ENCODE results near the gene ZNF185.
"Not testable (repeated sequence)": the region's sequence is repeated elsewhere in the genome, so short reads cannot be mapped to it uniquely, and the experiment has no call there.

Gene ZNF185

GRCh38 chrX:152907084-152907651 is 9.3 kb downstream of the ZNF185 start:
- Histone ChIP-seq H3K4me3 (ENCODE audit: low read length) (no peak overlapping the region), H3K4me2 (ENCODE audit: low read length) (no peak overlapping the region), H3K27ac (ENCODE audit: low read depth, low read length) (no peak overlapping the region), H3K27me3 (ENCODE audit: insufficient read depth, low read length, poor library complexity) (no peaks in the 10 kb centered on the region), H3K79me1 (ENCODE audit: low read length) (no peaks in the 10 kb centered on the region), H3K18ac (ENCODE audit: low read length) (no peak overlapping the region), H3K36me3 (ENCODE audit: control insufficient read depth, insufficient read depth, low read length) (no peaks in the 10 kb centered on the region), H4K5ac (ENCODE audit: low read length) (no peak overlapping the region), H4K8ac (ENCODE audit: low read depth, low read length) (no peak overlapping the region), H3K23ac (ENCODE audit: low read length) (no peak overlapping the region), H3K4ac (ENCODE audit: low read depth, low read length) (no peak overlapping the region), H3K9ac (ENCODE audit: low read length) (no peak overlapping the region), H3K4me1 (ENCODE audit: control insufficient read depth, low read depth, low read length) (no peaks in the 10 kb centered on the region), H2BK15ac (replicated peaks; ENCODE audit: low read depth) (no peak overlapping the region), H2BK120ac (ENCODE audit: low read depth, low read length) (no peak overlapping the region), H2BK5ac (ENCODE audit: low read length) (no peak overlapping the region), H3K79me2 (ENCODE audit: control insufficient read depth, insufficient read depth, low read length) (no peaks in the 10 kb centered on the region), H3K56ac (ENCODE audit: low read length) (no peak overlapping the region), H2AK5ac (ENCODE audit: low read length) (no peak overlapping the region)
- WGBS (ENCODE audit: extremely low coverage, insufficient coverage, low lambda C conversion rate), result no CpG with 5 or more reads among the region's 17 CpGs
- DNase-seq, result peak; percentile 92

DNA sequence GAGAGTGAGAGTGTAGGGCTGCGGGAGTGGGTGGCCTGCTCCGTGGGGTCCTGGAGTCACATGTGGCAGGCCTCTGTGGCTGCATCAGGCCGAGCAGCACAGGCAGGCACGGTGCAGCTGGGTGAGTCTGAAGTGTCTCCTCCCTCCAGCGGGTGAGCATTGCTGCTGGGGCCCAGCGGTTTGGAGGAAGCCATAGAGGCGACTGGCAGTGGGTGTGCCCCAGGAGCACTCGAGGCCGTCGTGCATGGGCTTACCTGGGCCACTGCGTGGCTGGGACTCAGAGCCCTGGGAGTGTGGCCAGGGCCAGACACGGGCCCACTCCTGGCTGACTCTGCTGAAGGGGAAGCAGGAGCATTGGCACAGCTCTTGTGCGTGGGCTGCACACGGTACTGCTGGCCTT is 10.6 kb downstream of the ZNF185 start:
- no peak overlapping the region for H3K23ac ChIP-seq (ENCODE audit: low read length)
- no peak overlapping the region for H3K27ac ChIP-seq (ENCODE audit: low read depth, low read length)
- H3K36me3 ChIP-seq (ENCODE audit: control insufficient read depth, insufficient read depth, low read length), result no peaks in the 10 kb centered on the region
- H3K79me2 ChIP-seq (ENCODE audit: control insufficient read depth, insufficient read depth, low read length), result no peaks in the 10 kb centered on the region
- no peak overlapping the region for H2BK15ac ChIP-seq (replicated peaks; ENCODE audit: low read depth)
- H3K27me3 ChIP-seq (ENCODE audit: insufficient read depth, low read length, poor library complexity), result no peaks in the 10 kb centered on the region
- no peak overlapping the region for H3K56ac ChIP-seq (ENCODE audit: low read length)
- no peak overlapping the region for H3K9ac ChIP-seq (ENCODE audit: low read length)
- no peak overlapping the region for H3K18ac ChIP-seq (ENCODE audit: low read length)
- no peak overlapping the region for H3K4me3 ChIP-seq (ENCODE audit: low read length)
- WGBS (ENCODE audit: extremely low coverage, insufficient coverage, low lambda C conversion rate), result no CpG with 5 or more reads among the region's 14 CpGs
- H3K79me1 ChIP-seq (ENCODE audit: low read length), result no peaks in the 10 kb centered on the region
- H4K8ac ChIP-seq (ENCODE audit: low read depth, low read length), result no peak overlapping the region
- no peak overlapping the region for H4K5ac ChIP-seq (ENCODE audit: low read length)
- no peak overlapping the region for H2AK5ac ChIP-seq (ENCODE audit: low read length)
- H2BK120ac ChIP-seq (ENCODE audit: low read depth, low read length), result no peak overlapping the region
- H3K4me1 ChIP-seq (ENCODE audit: control insufficient read depth, low read depth, low read length), result no peaks in the 10 kb centered on the region
- DNase-seq, result no peak
- no peak overlapping the region for H2BK5ac ChIP-seq (ENCODE audit: low read length)
- no peak overlapping the region for H3K4me2 ChIP-seq (ENCODE audit: low read length)
- H3K4ac ChIP-seq (ENCODE audit: low read depth, low read length), result no peak overlapping the region

GRCh38 chrX:152910018-152910417 is 12.2 kb downstream of the ZNF185 start:
- not testable (repeated sequence) for H3K4ac ChIP-seq (ENCODE audit: low read depth, low read length); H3K27me3 ChIP-seq (ENCODE audit: insufficient read depth, low read length, poor library complexity); H3K79me1 ChIP-seq (ENCODE audit: low read length); H2BK5ac ChIP-seq (ENCODE audit: low read length); H2AK5ac ChIP-seq (ENCODE audit: low read length); H3K9ac ChIP-seq (ENCODE audit: low read length); H4K5ac ChIP-seq (ENCODE audit: low read length); H4K8ac ChIP-seq (ENCODE audit: low read depth, low read length); H3K36me3 ChIP-seq (ENCODE audit: control insufficient read depth, insufficient read depth, low read length); H2BK120ac ChIP-seq (ENCODE audit: low read depth, low read length); H3K4me2 ChIP-seq (ENCODE audit: low read length); H3K27ac ChIP-seq (ENCODE audit: low read depth, low read length); H3K4me3 ChIP-seq (ENCODE audit: low read length); DNase-seq; H3K56ac ChIP-seq (ENCODE audit: low read length); H3K4me1 ChIP-seq (ENCODE audit: control insufficient read depth, low read depth, low read length); H3K79me2 ChIP-seq (ENCODE audit: control insufficient read depth, insufficient read depth, low read length); H2BK15ac ChIP-seq (replicated peaks; ENCODE audit: low read depth); H3K18ac ChIP-seq (ENCODE audit: low read length); H3K23ac ChIP-seq (ENCODE audit: low read length)
- WGBS (ENCODE audit: extremely low coverage, insufficient coverage, low lambda C conversion rate), result no CpG with 5 or more reads among the region's 7 CpGs

DNA sequence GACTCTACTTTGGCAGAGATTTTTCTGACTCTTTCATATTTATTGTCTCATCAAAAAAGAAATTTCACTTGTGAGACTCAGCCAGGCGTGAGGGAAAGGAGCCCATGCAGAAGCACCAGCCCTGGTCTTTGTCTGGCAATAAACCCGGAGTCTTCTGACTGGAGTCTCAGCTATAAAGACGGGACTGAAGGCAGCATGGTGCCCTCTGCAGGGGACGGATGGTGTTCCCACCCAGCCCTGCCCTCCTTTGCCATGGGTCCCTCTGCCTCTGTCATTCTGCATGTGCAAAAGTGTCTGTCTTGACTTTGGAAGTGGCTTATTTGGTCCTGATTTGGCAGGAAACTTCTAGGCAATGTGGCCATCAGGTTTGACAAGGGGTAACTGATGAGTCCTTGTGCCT is 14.2 kb downstream of the ZNF185 start:
- Histone ChIP-seq H4K5ac (ENCODE audit: low read length) (no peak overlapping the region), H4K8ac (ENCODE audit: low read depth, low read length) (no peak overlapping the region), H3K27ac (ENCODE audit: low read depth, low read length) (no peak overlapping the region), H3K4me3 (ENCODE audit: low read length) (no peak overlapping the region), H3K9ac (ENCODE audit: low read length) (no peak overlapping the region), H2AK5ac (ENCODE audit: low read length) (no peak overlapping the region), H3K18ac (ENCODE audit: low read length) (no peak overlapping the region), H2BK120ac (ENCODE audit: low read depth, low read length) (no peak overlapping the region), H3K36me3 (ENCODE audit: control insufficient read depth, insufficient read depth, low read length) (no peaks in the 10 kb centered on the region), H2BK15ac (replicated peaks; ENCODE audit: low read depth) (no peak overlapping the region), H3K27me3 (ENCODE audit: insufficient read depth, low read length, poor library complexity) (no peaks in the 10 kb centered on the region), H3K79me1 (ENCODE audit: low read length) (no peaks in the 10 kb centered on the region), H2BK5ac (ENCODE audit: low read length) (no peak overlapping the region), H3K79me2 (ENCODE audit: control insufficient read depth, insufficient read depth, low read length) (no peaks in the 10 kb centered on the region), H3K4me2 (ENCODE audit: low read length) (no peak overlapping the region), H3K23ac (ENCODE audit: low read length) (no peak overlapping the region), H3K56ac (ENCODE audit: low read length) (no peak overlapping the region), H3K4ac (ENCODE audit: low read depth, low read length) (no peak overlapping the region), H3K4me1 (ENCODE audit: control insufficient read depth, low read depth, low read length) (no peaks in the 10 kb centered on the region)
- no CpG with 5 or more reads among the region's 4 CpGs for WGBS (ENCODE audit: extremely low coverage, insufficient coverage, low lambda C conversion rate)
- DNase-seq, result no peak

DNA sequence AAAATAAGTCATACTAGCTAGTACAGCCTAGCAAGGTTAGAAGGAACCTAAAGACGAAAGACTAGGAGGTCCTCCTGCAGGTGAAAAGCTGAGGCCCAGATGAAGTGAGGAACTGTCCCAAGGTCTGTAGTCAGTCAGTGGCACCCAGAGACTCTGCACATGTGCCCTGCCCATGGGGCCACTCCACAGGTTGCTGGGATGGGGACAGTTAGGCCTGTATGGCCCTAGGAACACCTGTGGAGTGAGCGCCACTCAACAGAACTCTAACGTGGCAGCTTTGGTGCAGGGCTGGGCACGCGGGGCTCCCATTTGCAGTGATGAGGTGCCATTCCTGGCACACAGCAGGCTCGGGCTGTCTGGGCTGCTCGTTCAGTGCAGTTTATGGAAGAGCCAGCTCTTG is 14.8 kb downstream of the ZNF185 start:
- Histone ChIP-seq H3K9ac (ENCODE audit: low read length) (no peak overlapping the region), H4K5ac (ENCODE audit: low read length) (no peak overlapping the region)
- no CpG with 5 or more reads among the region's 7 CpGs for whole genome bisulfite sequencing (ENCODE audit: extremely low coverage, insufficient coverage, low lambda C conversion rate)

GRCh38 chrX:152913346-152913745 is 15.5 kb downstream of the ZNF185 start:
- no peak overlapping the region for H4K8ac ChIP-seq (ENCODE audit: low read depth, low read length)
- no peak overlapping the region for H3K4me2 ChIP-seq (ENCODE audit: low read length)
- no peaks in the 10 kb centered on the region for H3K4me1 ChIP-seq (ENCODE audit: control insufficient read depth, low read depth, low read length)
- H2BK5ac ChIP-seq (ENCODE audit: low read length), result no peak overlapping the region
- H3K27ac ChIP-seq (ENCODE audit: low read depth, low read length), result no peak overlapping the region
- H3K27me3 ChIP-seq (ENCODE audit: insufficient read depth, low read length, poor library complexity), result no peaks in the 10 kb centered on the region
- no peaks in the 10 kb centered on the region for H3K79me1 ChIP-seq (ENCODE audit: low read length)
- H3K36me3 ChIP-seq (ENCODE audit: control insufficient read depth, insufficient read depth, low read length), result no peaks in the 10 kb centered on the region
- no peak overlapping the region for H2BK120ac ChIP-seq (ENCODE audit: low read depth, low read length)
- no CpG with 5 or more reads among the region's 10 CpGs for WGBS (ENCODE audit: extremely low coverage, insufficient coverage, low lambda C conversion rate)
- H2BK15ac ChIP-seq (replicated peaks; ENCODE audit: low read depth), result no peak overlapping the region
- H3K18ac ChIP-seq (ENCODE audit: low read length), result no peak overlapping the region
- DNase-seq, result no peak
- no peak overlapping the region for H2AK5ac ChIP-seq (ENCODE audit: low read length)
- no peak overlapping the region for H3K9ac ChIP-seq (ENCODE audit: low read length)
- no peak overlapping the region for H3K4me3 ChIP-seq (ENCODE audit: low read length)
- H3K56ac ChIP-seq (ENCODE audit: low read length), result no peak overlapping the region
- no peak overlapping the region for H3K4ac ChIP-seq (ENCODE audit: low read depth, low read length)
- no peak overlapping the region for H3K23ac ChIP-seq (ENCODE audit: low read length)
- no peaks in the 10 kb centered on the region for H3K79me2 ChIP-seq (ENCODE audit: control insufficient read depth, insufficient read depth, low read length)
- H4K5ac ChIP-seq (ENCODE audit: low read length), result no peak overlapping the region

More for the DNA sequence above, 14.8 kb downstream of the ZNF185 start:
- no peak for DNase-seq
- Histone ChIP-seq H4K8ac (ENCODE audit: low read depth, low read length) (no peak overlapping the region), H3K4me1 (ENCODE audit: control insufficient read depth, low read depth, low read length) (no peaks in the 10 kb centered on the region), H2BK120ac (ENCODE audit: low read depth, low read length) (no peak overlapping the region), H3K4me3 (ENCODE audit: low read length) (no peak overlapping the region), H3K4ac (ENCODE audit: low read depth, low read length) (no peak overlapping the region), H3K23ac (ENCODE audit: low read length) (no peak overlapping the region), H3K79me2 (ENCODE audit: control insufficient read depth, insufficient read depth, low read length) (no peaks in the 10 kb centered on the region), H2BK5ac (ENCODE audit: low read length) (no peak overlapping the region), H3K18ac (ENCODE audit: low read length) (no peak overlapping the region), H2BK15ac (replicated peaks; ENCODE audit: low read depth) (no peak overlapping the region), H3K56ac (ENCODE audit: low read length) (no peak overlapping the region), H2AK5ac (ENCODE audit: low read length) (no peak overlapping the region), H3K4me2 (ENCODE audit: low read length) (no peak overlapping the region), H3K36me3 (ENCODE audit: control insufficient read depth, insufficient read depth, low read length) (no peaks in the 10 kb centered on the region), H3K79me1 (ENCODE audit: low read length) (no peaks in the 10 kb centered on the region), H3K27ac (ENCODE audit: low read depth, low read length) (no peak overlapping the region), H3K27me3 (ENCODE audit: insufficient read depth, low read length, poor library complexity) (no peaks in the 10 kb centered on the region)

All from mesendoderm (in vitro differentiated cells).